Gastrocnemius medialis (tissue), 4 donors: Measurements from ENCODE around the gene GPLD1. TPM values are rescaled to one million over a fixed set of nuclear protein-coding genes. Genes with fewer than 3 reads are reported as not detected.

Experiments used
- ATAC-seq, 2 donors: fragments of 150-250 bp; one replicate each; pipeline ENCODE4 v1.9.1; 2016
- DNase-seq, 2 donors: peaks; one replicate each; pipeline ENCODE4 v3.0.0-alpha.2; 2019
- H3K27ac ChIP-seq, 4 donors: fragments of 200-600 bp; sonication (generic); 1 replicate in 1 of 4; 2 replicates in 3 of 4; pipeline ENCODE4 v1.5.1; 2016 to 2018; ENCODE audit warnings: mild to moderate bottlenecking in 2 of 4, moderate library complexity in 1 of 4
- H3K27me3 ChIP-seq, 3 donors: fragments of 200-600 bp; sonication (generic) in 2 of 3; 1 replicate in 1 of 3; 2 replicates in 2 of 3; pipeline versions ENCODE4 v1.5.1 to v1.6.0; 2016 to 2019; ENCODE audit warnings: mild to moderate bottlenecking in 1 of 3, moderate library complexity in 1 of 3
- H3K36me3 ChIP-seq, 2 donors: fragments of 200-600 bp; sonication (generic) in 1 of 2; one replicate each; pipeline ENCODE4 v1.5.1; 2017 to 2018
- H3K4me1 ChIP-seq, 2 donors: fragments of 200-600 bp; sonication (generic) in 1 of 2; one replicate each; pipeline ENCODE4 v1.5.1; 2016 to 2017; ENCODE audit warnings: mild to moderate bottlenecking in 2 of 2
- H3K4me3 ChIP-seq, 4 donors: fragments of 200-600 bp; sonication (generic) in 3 of 4; 1 replicate in 1 of 4; 2 replicates in 3 of 4; pipeline ENCODE4 v1.5.1; 2016 to 2019; ENCODE audit warnings: mild to moderate bottlenecking in 2 of 4
- H3K9me3 ChIP-seq, 3 donors: fragments of 200-600 bp; sonication (generic) in 2 of 3; 1 replicate in 1 of 3; 2 replicates in 2 of 3; pipeline ENCODE4 v1.5.1; 2016 to 2019
- CTCF ChIP-seq, 5 experiments: fragments of 450-650 bp in 3 of 5; fragments of 200-600 bp in 2 of 5; sonication (generic) in 2 of 5; IDR thresholded peaks in 4 of 5; conservative IDR thresholded peaks in 1 of 5; 1 replicate in 4 of 5; 2 replicates in 1 of 5; pipeline ENCODE4 v1.5.1; 2016 to 2019; ENCODE audit warnings: antibody characterized with exemption in 5 of 5, mild to moderate bottlenecking in 3 of 5, moderate library complexity in 3 of 5
- POLR2A ChIP-seq, 2 donors: fragments of 450-650 bp; IDR thresholded peaks; one replicate each; pipeline ENCODE4 v1.6.1; 2017; ENCODE audit warnings: antibody characterized with exemption in 2 of 2, mild to moderate bottlenecking in 2 of 2, moderate library complexity in 2 of 2
- in situ Hi-C, 4 donors: fragments of 200-750 bp; cut with MboI; loops; one replicate each; pipeline versions ENCODE4 v1.15.0 to v1.8.0; 2017; ENCODE audit warnings: low sequenced_read_pairs in 4 of 4
- intact Hi-C: fragments of 100-400 bp; cut with DNase I; formaldehyde crosslinking; loops from one replicate; pipeline ENCODE4 v1.15.1; 2023; ENCODE audit warnings: low total_unique reads
- total RNA-seq, 4 donors: library from RNA; depleted of rRNA; stranded (reverse); fragments of >200 nt; gene quantifications; one replicate each; pipeline versions ENCODE4 v1.1.0 to v1.2.3, GENCODE V29; 2016

GPLD1 gene
- total RNA-seq, 4 donors from 2014 or later, result 0.07 to 1.2 (median 0.28) TPM

GRCh38 chr6:24382220-24382540 lies 107.2 kb downstream of the GPLD1 start:
- ATAC-seq (no peak), DNase-seq (no peak)
- TF ChIP-seq CTCF (IDR thresholded peaks at IDR 0.05 in 4 of 5, conservative IDR thresholded peaks at IDR 0.05 in 1 of 5), result no peak
- no peak for TF ChIP-seq POLR2A (IDR thresholded peaks at IDR 0.05)
- Histone ChIP-seq H3K27me3 (no peaks in the 10 kb centered on the region), H3K27ac (no peak overlapping the region), H3K9me3 (no peaks in the 10 kb centered on the region), H3K4me3 (no peak overlapping the region), H3K4me1 (no peaks in the 10 kb centered on the region), H3K36me3 (no peaks in the 10 kb centered on the region)
- intact Hi-C loops (no loop called here), in situ Hi-C loops (loop anchor here in 2 of 4 donors (10.0 to 25.0 kb wide), 2 partner anchors 95 to 97 kb away; no protein-coding TSS in a partner anchor)

GRCh38 chr6:24381476-24382219 lies 107.7 kb downstream of the GPLD1 start:
- Histone ChIP-seq H3K4me3 (no peak overlapping the region), H3K27ac (no peak overlapping the region), H3K36me3 (no peaks in the 10 kb centered on the region), H3K9me3 (no peaks in the 10 kb centered on the region), H3K4me1 (no peaks in the 10 kb centered on the region), H3K27me3 (no peaks in the 10 kb centered on the region)
- intact Hi-C loops, result no loop called here
- DNase-seq, result no peak
- in situ Hi-C loops, result loop anchor here in 2 of 4 donors (10.0 to 25.0 kb wide), 2 partner anchors 94 to 97 kb away; no protein-coding TSS in a partner anchor
- TF ChIP-seq POLR2A (IDR thresholded peaks at IDR 0.05), result no peak
- no peak for TF ChIP-seq CTCF (IDR thresholded peaks at IDR 0.05 in 4 of 5, conservative IDR thresholded peaks at IDR 0.05 in 1 of 5)
- no peak for ATAC-seq

GRCh38 chr6:24378473-24379097 lies 110.8 kb downstream of the GPLD1 start:
- ATAC-seq (no peak), DNase-seq (no peak)
- no peak for TF ChIP-seq CTCF (IDR thresholded peaks at IDR 0.05 in 4 of 5, conservative IDR thresholded peaks at IDR 0.05 in 1 of 5)
- no peak for TF ChIP-seq POLR2A (IDR thresholded peaks at IDR 0.05)
- Histone ChIP-seq H3K27ac (no peak overlapping the region), H3K9me3 (no peaks in the 10 kb centered on the region), H3K4me1 (no peaks in the 10 kb centered on the region), H3K36me3 (no peaks in the 10 kb centered on the region), H3K27me3 (no peaks in the 10 kb centered on the region), H3K4me3 (no peak overlapping the region)
- intact Hi-C loops, result no loop called here
- in situ Hi-C loops, result loop anchor here in 1 of 4 donors (25.0 kb wide), 1 partner anchor 91 kb away; no protein-coding TSS in a partner anchor

Other genes with a start within 250 kb of the GPLD1 start
- under 1 TPM; 0.29 to 0.64 (median 0.42) TPM for gene DCDC2, start 131.5 kb downstream of the GPLD1 start, total RNA-seq
- 10 to 100 TPM; 17.2 to 63.2 (median 44.2) TPM for gene MRS2, start 86.6 kb downstream of the GPLD1 start, total RNA-seq
- gene ALDH5A1, start 5.4 kb upstream of the GPLD1 start, total RNA-seq, result 10 to 100 TPM in 1 of 4 donors, 1 to 10 TPM in 3; 6.4 to 15.4 (median 6.8) TPM
- gene KIAA0319, start 156.6 kb upstream of the GPLD1 start, total RNA-seq, result not detected
- 10 to 100 TPM; 17.6 to 44.2 (median 21.7) TPM for gene TDP2, start 177.3 kb upstream of the GPLD1 start, total RNA-seq
- 10 to 100 TPM; 13.6 to 28.2 (median 21.1) TPM for gene ACOT13, start 177.5 kb upstream of the GPLD1 start, total RNA-seq
- 10 to 100 TPM; 24.1 to 50.7 (median 36.0) TPM for gene C6orf62, start 229.6 kb upstream of the GPLD1 start, total RNA-seq